Prostate gland (tissue), 2 donors: Measurements from ENCODE around the gene OR2F2. TPM values are rescaled to one million over a fixed set of nuclear protein-coding genes. Genes with fewer than 3 reads are reported as not detected.

Source experiments
- DNase-seq: peaks from one replicate; pipeline ENCODE4 v3.0.0-alpha.2; 2019; ENCODE audit warnings: low spot score
- H3K27ac ChIP-seq, 2 donors: fragments of 200-600 bp; sonication (generic); 2 replicates each; pipeline ENCODE4 v1.5.1; 2017 to 2019
- H3K27me3 ChIP-seq: fragments of 200-600 bp; sonication (generic); replicated peaks from 2 replicates; pipeline ENCODE4 v1.5.1; 2019; ENCODE audit not compliant: insufficient read depth
- H3K36me3 ChIP-seq, 2 donors: fragments of 200-600 bp; sonication (generic); 1 replicate in 1 of 2; 2 replicates in 1 of 2; pipeline versions ENCODE4 v1.5.1 to v1.8.1; 2017 to 2019
- H3K4me1 ChIP-seq: fragments of 200-600 bp; sonication (generic); replicated peaks from 2 replicates; pipeline ENCODE4 v1.5.1; 2019
- H3K4me3 ChIP-seq, 2 donors: fragments of 200-600 bp; sonication (generic); 2 replicates each; pipeline ENCODE4 v1.5.1; 2017 to 2019
- H3K9me3 ChIP-seq: fragments of 200-600 bp; sonication (generic); 2 replicates; pipeline ENCODE4 v1.5.1; 2017
- POLR2A ChIP-seq: fragments of 450-650 bp; IDR thresholded peaks from one replicate; pipeline ENCODE4 v1.6.1; 2016; ENCODE audit warnings: antibody characterized with exemption, mild to moderate bottlenecking
- POLR2AphosphoS5 ChIP-seq: sonication (generic); formaldehyde crosslinking; IDR thresholded peaks from one replicate; pipeline ENCODE4 v1.6.1; 2017; ENCODE audit warnings: antibody characterized with exemption
- WGBS: methylation state at CpG from one replicate; pipeline ENCODE4 v1.1.5; 2018; 5-methylcytosine and 5-hydroxymethylcytosine counted together
- intact Hi-C: fragments of 100-400 bp; cut with DNase I; formaldehyde crosslinking; loops from one replicate; pipeline ENCODE4 v1.14.2; 2022
- total RNA-seq, 2 donors: library from RNA; depleted of rRNA; stranded (reverse); fragments of >200 nt; gene quantifications; one replicate each; pipeline ENCODE4 v1.1.0, GENCODE V29; 2016
- TF ChIP-seq, protein P1 (sequence below), 4 experiments: fragments of 200-600 bp in 2 of 4; fragments of 450-650 bp in 2 of 4; sonication (generic) in 2 of 4; IDR thresholded peaks; 1 replicate in 3 of 4; 2 replicates in 1 of 4; pipeline ENCODE4 v1.5.1; 2016 to 2019; ENCODE audit warnings: antibody characterized with exemption in 4 of 4, mild to moderate bottlenecking in 2 of 4, moderate library complexity in 2 of 4

OR2F2 gene
- total RNA-seq, 2 donors from 2014 or later: not detected

- Histone ChIP-seq H3K36me3 (no peaks in the 10 kb centered on the region), H3K27ac (no peak overlapping the region), H3K27me3 (no peaks in the 10 kb centered on the region), H3K9me3 (no peaks in the 10 kb centered on the region), H3K4me1 (no peaks in the 10 kb centered on the region), H3K4me3 (no peak overlapping the region)
- DNase-seq: no peak
- intact Hi-C loops: no loop called here
- no peak for TF ChIP-seq POLR2A
- TF ChIP-seq, protein P1, sequence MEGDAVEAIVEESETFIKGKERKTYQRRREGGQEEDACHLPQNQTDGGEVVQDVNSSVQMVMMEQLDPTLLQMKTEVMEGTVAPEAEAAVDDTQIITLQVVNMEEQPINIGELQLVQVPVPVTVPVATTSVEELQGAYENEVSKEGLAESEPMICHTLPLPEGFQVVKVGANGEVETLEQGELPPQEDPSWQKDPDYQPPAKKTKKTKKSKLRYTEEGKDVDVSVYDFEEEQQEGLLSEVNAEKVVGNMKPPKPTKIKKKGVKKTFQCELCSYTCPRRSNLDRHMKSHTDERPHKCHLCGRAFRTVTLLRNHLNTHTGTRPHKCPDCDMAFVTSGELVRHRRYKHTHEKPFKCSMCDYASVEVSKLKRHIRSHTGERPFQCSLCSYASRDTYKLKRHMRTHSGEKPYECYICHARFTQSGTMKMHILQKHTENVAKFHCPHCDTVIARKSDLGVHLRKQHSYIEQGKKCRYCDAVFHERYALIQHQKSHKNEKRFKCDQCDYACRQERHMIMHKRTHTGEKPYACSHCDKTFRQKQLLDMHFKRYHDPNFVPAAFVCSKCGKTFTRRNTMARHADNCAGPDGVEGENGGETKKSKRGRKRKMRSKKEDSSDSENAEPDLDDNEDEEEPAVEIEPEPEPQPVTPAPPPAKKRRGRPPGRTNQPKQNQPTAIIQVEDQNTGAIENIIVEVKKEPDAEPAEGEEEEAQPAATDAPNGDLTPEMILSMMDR (IDR thresholded peaks at IDR 0.05): no peak
- TF ChIP-seq POLR2AphosphoS5: no peak
- WGBS: 65% methylated on average over 3 of the region's 3 CpGs
Observed at GRCh38 chr7:143913945-143914615, 21.0 kb upstream of the OR2F2 start.

DNA sequence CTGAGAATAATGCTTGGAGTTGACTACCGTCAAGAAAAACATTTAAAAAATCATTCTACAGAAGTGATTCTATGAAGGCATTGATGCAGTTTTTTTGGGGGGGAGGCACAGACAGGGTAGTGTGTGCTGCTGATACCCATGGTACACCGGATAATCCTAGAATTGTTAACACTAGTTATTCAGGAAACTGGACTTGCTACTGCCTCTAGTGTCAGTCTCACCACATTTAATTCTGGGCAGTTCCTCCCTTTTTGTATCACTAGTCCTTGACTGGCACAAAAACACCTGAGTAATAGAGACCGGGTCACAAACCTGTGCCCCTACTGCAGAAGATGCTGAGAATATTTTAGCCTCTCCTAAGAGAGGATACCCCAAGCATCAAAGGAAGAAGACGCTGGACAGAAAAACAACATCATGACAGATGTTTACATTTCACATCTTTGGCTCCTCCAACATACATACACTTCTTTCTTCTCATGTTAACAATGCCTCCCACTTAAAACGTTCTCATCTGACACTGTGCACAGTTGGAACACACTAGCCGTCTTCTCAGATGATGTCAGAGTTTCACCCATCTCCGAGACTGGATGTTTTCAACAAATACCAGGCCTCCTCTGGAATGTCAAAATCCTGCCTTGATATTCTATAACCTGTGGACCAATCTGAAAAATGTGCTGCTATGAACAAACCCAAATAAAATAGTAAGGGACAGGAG, 19.9 kb upstream of the OR2F2 start:
- TF ChIP-seq, protein P1 (IDR thresholded peaks at IDR 0.05): no peak
- no peak for TF ChIP-seq POLR2AphosphoS5
- TF ChIP-seq POLR2A: no peak
- WGBS: 58% methylated on average over 7 of the region's 7 CpGs
- no peaks in the 10 kb centered on the region for H3K9me3 ChIP-seq

GRCh38 chr7:143924851-143925250, 10.2 kb upstream of the OR2F2 start:
- intact Hi-C loops: no loop called here
- no peak overlapping the region for H3K27ac ChIP-seq
- H3K36me3 ChIP-seq: no peaks in the 10 kb centered on the region
- no peaks in the 10 kb centered on the region for H3K4me1 ChIP-seq
- TF ChIP-seq POLR2AphosphoS5 (no peak), POLR2A (no peak)
- TF ChIP-seq, protein P1 (IDR thresholded peaks at IDR 0.05): no peak
- DNase-seq: no peak
- H3K27me3 ChIP-seq: no peaks in the 10 kb centered on the region
- no peak overlapping the region for H3K4me3 ChIP-seq
- H3K9me3 ChIP-seq: no peaks in the 10 kb centered on the region
- WGBS: 50% methylated on average over 1 of the region's 1 CpG

More for the DNA sequence above, 19.9 kb upstream of the OR2F2 start:
- Histone ChIP-seq H3K27ac (no peak overlapping the region), H3K4me1 (no peaks in the 10 kb centered on the region), H3K36me3 (no peaks in the 10 kb centered on the region), H3K27me3 (no peaks in the 10 kb centered on the region), H3K4me3 (no peak overlapping the region)
- no peak for DNase-seq
- intact Hi-C loops: no loop called here

- intact Hi-C loops: no loop called here
- H3K27me3 ChIP-seq: no peaks in the 10 kb centered on the region
- no peak overlapping the region for H3K4me3 ChIP-seq
- H3K36me3 ChIP-seq: no peaks in the 10 kb centered on the region
- DNase-seq: no peak
- no peak overlapping the region for H3K27ac ChIP-seq
- H3K9me3 ChIP-seq: no peaks in the 10 kb centered on the region
- H3K4me1 ChIP-seq: no peaks in the 10 kb centered on the region
- 97% methylated on average over 1 of the region's 1 CpG for WGBS
- no peak for TF ChIP-seq POLR2A
- TF ChIP-seq POLR2AphosphoS5: no peak
- TF ChIP-seq, protein P1 (IDR thresholded peaks at IDR 0.05): no peak
Observed at GRCh38 chr7:143929224-143929920, 5.7 kb upstream of the OR2F2 start.
